Bronchial epithelial cell (primary cell): ENCODE data around the gene TNFRSF13B. TPM values are rescaled to one million over a fixed set of nuclear protein-coding genes. Genes with fewer than 3 reads are reported as not detected.
"Not testable (repeated sequence)": the region's sequence is repeated elsewhere in the genome, so short reads cannot be mapped to it uniquely, and the experiment has no call there.

Experiments used
- DNase-seq: peaks from one replicate; pipeline ENCODE4 v3.0.0-alpha.2; 2010; ENCODE audit warnings: low read depth
- FAIRE-seq: peaks from 2 replicates; lab custom pipeline; 2011; peaks lifted over from hg19 to GRCh38; lab: Jason Lieb, UNC
- H3K27me3 ChIP-seq: 2 replicates; pipeline ENCODE4 v1.5.1; 2011; ENCODE audit warnings: low read length; ENCODE audit not compliant: control insufficient read depth, insufficient read depth
- H3K36me3 ChIP-seq: 2 replicates; pipeline ENCODE4 v1.5.1; 2011; ENCODE audit warnings: low read length; ENCODE audit not compliant: control insufficient read depth, insufficient read depth
- H3K4me3 ChIP-seq: 2 replicates; pipeline ENCODE4 v1.5.1; 2011; ENCODE audit warnings: mild to moderate bottlenecking, low read depth, low read length, control low read depth
- total RNA-seq: library from RNA; depleted of rRNA; stranded (reverse); fragments of >200 nt; gene quantifications from 2 replicates; pipeline ENCODE4 v1.2.1, GENCODE V29; 2014
- TF ChIP-seq, protein P1 (sequence below): IDR thresholded peaks from 2 replicates; pipeline ENCODE4 v1.5.1; 2011; ENCODE audit warnings: mild to moderate bottlenecking, moderate library complexity, low read length, control low read depth, inconsistent platforms; ENCODE audit not compliant: insufficient read depth, severe bottlenecking

The TNFRSF13B gene
- total RNA-seq, 1 donor from 2014 or later = not detected

DNA sequence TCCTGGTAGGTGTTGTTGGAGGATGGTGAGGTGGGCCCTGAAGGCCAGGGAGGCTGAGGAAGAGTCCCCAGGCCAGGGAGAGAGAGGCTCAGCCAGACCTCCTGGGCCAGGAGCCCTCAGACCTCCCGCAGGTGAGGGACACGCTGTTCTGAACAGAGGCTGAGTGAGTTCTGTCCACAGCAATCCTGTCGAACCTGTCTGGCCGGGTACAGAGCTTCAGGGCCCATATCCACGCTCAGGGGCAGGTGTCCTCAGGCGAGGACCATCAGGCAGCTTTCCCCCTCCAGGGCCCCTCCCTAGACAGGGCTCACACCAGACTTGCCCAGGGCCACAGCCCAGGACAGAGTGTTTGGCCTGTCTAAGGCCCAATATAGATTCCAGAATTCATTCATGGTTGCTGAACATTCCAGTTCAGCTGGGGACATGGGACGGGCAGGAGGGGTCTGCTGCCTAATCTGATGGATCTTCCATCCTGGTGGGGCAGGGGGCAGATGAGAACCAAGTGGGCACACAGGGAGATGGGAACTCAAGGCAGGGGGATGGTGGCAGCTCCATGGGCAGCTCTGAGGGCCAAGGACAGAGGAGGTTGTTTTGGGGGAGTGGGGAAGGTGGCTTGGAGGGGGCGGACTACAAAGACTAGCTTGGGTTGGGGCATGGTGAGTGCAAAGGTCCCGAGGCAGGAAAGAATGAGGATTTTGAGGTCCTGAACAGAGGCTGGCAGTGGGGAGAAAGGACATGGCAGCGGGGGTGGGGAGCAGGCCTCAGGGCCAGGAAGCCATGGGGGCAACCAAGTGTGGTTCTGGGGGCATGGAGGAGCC lies 46.9 kb upstream of the TNFRSF13B start:
- FAIRE-seq = no peak
- Histone ChIP-seq H3K36me3 (no peaks in the 10 kb centered on the region), H3K4me3 (no peak overlapping the region), H3K27me3 (no peaks in the 10 kb centered on the region)
- TF ChIP-seq, protein P1, sequence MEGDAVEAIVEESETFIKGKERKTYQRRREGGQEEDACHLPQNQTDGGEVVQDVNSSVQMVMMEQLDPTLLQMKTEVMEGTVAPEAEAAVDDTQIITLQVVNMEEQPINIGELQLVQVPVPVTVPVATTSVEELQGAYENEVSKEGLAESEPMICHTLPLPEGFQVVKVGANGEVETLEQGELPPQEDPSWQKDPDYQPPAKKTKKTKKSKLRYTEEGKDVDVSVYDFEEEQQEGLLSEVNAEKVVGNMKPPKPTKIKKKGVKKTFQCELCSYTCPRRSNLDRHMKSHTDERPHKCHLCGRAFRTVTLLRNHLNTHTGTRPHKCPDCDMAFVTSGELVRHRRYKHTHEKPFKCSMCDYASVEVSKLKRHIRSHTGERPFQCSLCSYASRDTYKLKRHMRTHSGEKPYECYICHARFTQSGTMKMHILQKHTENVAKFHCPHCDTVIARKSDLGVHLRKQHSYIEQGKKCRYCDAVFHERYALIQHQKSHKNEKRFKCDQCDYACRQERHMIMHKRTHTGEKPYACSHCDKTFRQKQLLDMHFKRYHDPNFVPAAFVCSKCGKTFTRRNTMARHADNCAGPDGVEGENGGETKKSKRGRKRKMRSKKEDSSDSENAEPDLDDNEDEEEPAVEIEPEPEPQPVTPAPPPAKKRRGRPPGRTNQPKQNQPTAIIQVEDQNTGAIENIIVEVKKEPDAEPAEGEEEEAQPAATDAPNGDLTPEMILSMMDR = no peak
- peak; percentile 45 for DNase-seq

DNA sequence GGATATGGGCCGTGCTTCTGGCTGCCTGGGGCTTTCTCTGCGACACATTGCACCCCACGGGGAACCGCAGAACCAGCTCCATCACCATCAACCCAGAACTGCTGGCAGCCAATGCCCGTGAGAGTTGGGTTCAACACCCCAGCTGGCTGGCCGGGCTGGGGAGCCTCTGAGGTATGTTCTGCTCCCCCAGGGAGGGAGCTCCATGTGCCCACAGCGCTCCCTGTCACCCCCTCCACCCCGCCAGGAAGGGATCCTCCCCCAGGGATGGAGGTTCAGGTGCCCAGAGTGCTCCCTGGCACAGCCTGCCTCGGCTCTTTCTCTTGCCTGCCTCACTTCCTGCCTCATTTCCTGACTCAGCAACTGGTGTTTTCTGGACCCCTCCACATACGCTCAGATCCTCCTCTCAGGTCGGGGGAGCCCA lies 46.1 kb upstream of the TNFRSF13B start:
- Histone ChIP-seq H3K36me3 (no peaks in the 10 kb centered on the region), H3K4me3 (no peak overlapping the region), H3K27me3 (no peaks in the 10 kb centered on the region)
- TF ChIP-seq, protein P1 = no peak
- no peak for DNase-seq
- no peak for FAIRE-seq

DNA sequence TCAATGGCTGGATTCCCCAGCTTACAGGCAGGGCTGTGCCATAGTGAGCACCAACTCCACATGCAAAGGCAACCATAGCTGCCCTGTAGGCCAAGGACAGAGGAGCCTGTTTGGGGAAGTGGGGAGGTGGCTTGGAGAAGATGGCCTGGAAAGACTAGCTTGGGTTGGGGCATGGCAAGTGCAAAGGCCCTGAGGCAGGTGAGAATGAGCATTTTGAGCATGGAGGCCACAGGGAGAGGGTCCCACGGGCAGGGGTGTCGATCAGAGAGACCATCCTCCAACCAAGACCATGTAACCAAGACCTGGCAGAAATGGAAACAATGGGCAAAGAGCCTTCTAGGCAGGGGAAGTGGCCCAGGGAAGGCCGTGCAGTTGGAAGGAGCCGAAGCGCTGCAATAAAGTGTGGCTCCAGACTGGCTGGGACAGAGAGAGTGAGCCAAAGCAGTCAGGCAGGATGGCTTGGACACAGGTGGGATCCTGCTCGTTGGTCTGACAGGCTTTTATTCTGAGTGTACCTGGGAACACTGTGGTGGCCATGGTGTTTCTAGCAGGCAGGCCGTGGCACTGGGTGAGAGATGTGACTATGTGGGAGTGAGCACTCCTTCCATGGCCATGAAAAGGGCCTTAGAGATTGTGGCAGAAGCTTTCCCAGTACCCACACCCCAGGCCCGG lies 45.6 kb upstream of the TNFRSF13B start:
- Histone ChIP-seq H3K27me3 (no peaks in the 10 kb centered on the region), H3K36me3 (no peaks in the 10 kb centered on the region), H3K4me3 (no peak overlapping the region)
- TF ChIP-seq, protein P1 = no peak
- FAIRE-seq (no peak), DNase-seq (no peak)

DNA sequence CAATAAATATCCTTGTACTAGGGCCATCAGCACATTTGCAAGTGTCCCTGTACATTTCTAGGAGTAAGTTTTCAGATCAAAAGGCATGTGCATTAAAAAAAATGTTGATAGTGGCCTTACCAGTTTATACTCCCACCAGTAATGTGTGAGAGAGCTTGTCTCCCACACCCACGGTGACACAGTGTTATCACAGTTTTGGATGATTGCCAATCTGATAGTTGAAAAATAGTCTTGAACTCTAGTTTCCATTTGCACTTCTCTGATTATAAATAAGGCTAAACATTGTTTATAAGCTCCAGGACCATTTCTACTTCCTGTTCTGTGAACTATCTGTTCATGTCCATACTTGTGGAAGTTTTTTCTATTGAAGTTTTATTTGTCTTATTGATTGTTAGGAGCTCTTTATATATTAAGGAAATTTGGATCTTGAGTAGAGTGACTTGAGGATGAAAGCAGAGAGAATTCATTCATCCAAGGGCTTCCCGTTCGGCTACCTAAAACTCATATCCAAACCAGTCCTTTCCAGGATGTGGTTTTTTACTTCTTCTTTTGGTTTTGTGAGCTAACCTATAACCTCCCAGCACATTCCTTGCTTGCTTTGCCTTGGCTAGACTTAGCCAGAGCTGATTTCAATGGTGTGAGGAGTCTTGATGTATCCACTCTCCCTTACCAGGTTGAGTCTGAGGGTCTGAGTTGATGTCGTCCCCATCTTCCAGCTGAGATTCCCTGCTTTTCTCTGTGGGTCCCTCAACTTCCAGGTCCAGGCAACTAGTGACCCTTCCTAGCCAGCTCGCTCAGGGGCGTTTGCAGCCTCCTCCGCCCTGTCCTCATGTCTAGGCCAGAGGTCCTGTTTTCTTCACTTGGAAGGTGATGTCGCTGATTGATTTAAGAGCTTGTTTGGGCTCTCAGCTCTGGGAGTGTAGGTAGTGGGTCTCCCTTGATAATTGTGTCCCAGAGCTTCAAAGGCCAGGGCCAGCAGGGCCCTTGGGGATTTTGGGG lies 44.6 kb upstream of the TNFRSF13B start:
- H3K4me3 ChIP-seq, FAIRE-seq: not testable (repeated sequence)

DNA sequence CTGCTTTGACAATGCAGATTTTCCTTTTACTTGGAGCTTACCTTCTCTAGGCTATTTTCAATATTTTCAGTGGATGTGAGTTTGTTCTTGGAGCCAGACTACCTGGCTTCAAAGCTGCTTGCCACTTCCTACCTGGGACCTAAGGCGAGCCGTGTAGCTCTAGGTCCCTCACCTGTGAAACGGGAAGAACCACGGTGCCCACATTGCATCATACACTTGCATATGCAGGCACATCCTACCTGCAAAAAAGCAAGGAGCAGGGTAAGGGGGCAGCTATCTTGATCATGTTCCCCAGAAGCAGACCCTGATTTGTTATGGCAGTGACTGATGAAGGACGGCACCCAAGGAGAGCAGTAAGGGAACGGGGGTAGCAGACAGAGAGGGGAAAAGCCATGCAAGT lies 43.3 kb upstream of the TNFRSF13B start:
- DNase-seq (no peak), FAIRE-seq (no peak)
- Histone ChIP-seq H3K4me3 (no peak overlapping the region), H3K27me3 (no peaks in the 10 kb centered on the region), H3K36me3 (no peaks in the 10 kb centered on the region)
- TF ChIP-seq, protein P1 = no peak

More for the DNA sequence above, 44.6 kb upstream of the TNFRSF13B start:
- DNase-seq, H3K36me3 ChIP-seq, H3K27me3 ChIP-seq: not testable (repeated sequence)

DNA sequence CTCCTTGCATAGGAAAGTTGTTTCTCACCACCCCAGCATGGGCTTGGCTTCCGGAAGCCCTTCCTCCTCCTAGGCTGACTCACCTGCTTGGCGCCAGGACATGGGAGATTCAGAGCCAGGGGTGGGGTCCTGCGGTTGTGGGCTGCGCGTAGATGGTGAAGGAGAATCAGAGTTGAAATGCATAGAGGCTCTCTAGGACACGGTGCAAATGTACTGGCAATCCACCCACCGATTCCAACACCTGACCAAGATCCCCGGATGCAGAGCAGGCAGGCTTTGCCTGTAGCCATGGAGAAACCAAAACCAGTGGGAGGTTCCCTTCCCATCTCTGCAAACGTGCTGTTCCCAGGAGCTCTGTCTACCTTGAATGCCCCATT lies 42.8 kb upstream of the TNFRSF13B start:
- H3K4me3 ChIP-seq, FAIRE-seq, H3K27me3 ChIP-seq, H3K36me3 ChIP-seq: not testable (repeated sequence)
- peak; percentile 87 for DNase-seq

DNA sequence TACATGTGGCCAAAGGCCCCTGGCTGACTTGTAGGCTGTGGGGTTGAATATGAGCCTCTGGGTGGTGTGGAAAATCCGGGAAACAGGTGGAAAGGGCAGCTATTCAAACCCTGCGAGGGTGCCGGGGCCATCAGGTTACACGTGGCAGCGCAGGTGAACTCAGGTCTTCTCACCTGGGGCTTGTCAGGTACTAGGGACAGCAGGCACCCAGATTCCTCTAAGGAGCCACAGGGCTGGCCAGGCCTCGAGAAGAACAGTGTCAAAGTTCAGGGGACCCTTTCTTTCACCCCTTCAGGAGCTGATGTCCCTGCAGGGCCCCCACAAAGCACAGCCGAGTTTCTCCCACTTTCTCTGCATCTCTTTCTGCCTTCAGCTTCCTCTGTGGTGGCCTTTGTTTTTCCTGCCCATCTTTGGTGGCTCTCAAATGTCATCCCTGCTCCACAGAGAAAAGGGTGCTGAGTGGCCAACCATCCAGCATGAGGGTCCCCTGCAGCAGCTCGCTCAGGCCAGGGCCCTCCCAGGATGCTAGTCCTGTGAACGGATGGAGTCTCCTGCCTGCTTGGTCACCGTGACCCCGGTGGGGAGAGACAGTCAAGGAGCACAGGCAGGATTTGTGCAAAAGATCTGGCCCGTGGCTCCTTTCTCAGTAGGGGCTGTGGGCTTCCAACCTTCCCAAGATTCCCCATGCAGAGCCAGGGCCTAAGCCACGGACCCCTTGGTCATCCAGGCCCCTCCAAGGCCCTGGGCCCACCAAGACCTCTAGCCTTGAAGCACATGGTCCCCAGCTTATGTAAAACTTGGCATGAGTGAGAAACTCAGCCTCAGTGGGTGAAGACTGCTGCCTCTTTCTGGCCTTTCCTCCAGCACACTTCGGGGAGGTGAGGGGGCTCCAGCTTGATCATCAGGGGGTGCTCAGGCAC lies 42.2 kb upstream of the TNFRSF13B start:
- not testable (repeated sequence) for H3K27me3 ChIP-seq, FAIRE-seq, H3K36me3 ChIP-seq, DNase-seq, H3K4me3 ChIP-seq

DNA sequence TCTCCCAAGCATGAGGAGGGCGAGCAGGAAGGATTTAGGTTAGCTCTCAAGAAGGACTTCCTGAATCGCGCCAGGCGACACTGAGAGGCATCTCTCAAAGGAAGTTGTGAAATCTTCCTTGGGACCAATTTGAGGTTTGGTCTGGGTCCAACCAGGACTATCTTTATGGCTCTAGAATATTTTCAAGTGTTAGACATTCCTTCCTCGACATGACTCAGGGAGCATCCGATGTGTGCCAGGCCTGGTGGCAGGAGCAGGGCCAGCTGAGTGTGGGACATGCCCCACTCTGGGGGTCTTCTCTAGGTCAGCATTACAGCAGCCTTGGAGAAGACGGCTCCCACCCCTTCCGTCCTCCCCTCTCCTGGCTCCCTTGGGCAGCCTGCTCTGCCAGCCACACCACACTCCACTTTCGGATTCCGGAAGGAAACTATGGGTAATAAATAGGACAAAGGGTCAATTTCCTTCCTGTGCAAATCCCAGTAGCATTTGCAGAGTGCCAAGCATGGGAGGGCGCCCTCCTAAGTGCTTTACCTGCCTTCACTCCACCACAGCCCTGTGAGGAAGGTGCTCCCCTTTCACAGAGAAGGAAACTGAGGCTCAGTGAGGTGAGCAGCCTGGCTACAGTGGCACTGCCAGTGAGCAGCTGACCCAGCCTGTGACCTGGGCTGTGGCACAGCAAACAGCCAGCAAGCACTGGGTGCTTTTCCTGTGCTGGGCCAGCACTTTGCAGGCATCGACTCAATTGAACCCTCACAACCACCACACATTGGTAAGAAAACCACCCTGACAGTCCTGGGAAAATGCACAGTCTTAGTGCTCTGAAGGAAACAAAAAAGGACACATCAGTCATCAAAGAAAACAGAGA lies 39.4 kb upstream of the TNFRSF13B start:
- peak; percentile 77 for DNase-seq
- not testable (repeated sequence) for H3K27me3 ChIP-seq, FAIRE-seq, H3K4me3 ChIP-seq, H3K36me3 ChIP-seq
